H1 (cell line): Measurements from ENCODE around the gene AGPAT2. TPM values are rescaled to one million over a fixed set of nuclear protein-coding genes. Genes with fewer than 3 reads are reported as not detected.
A peak's percentile ranks its signal among the peaks of the same experiment; 100 is the strongest.

Source experiments
- CTCF ChIA-PET: fragments of 300-600 bp; sonication (Branson Sonifier 250); formaldehyde crosslinking; loops from one replicate; lab custom pipeline; 2021; ENCODE audit not compliant: partially characterized antibody; lab: Charles Lee
- POLR2A ChIA-PET: fragments of 300-600 bp; sonication (Branson Sonifier 250); formaldehyde crosslinking; loops from one replicate; lab custom pipeline; 2021; ENCODE audit warnings: inconsistent platforms; ENCODE audit not compliant: partially characterized antibody; lab: Charles Lee
- DNase-seq, 2 experiments: peaks; one replicate each; pipeline versions ENCODE4 v3.0.0 to v3.0.0-alpha.2; 2010 to 2022; ENCODE audit warnings: low spot score in 2 of 2, low read depth in 1 of 2, mixed read lengths in 1 of 2
- FAIRE-seq: peaks from 2 replicates; lab custom pipeline; 2011; peaks lifted over from hg19 to GRCh38; lab: Jason Lieb, UNC
- H2AFZ ChIP-seq: 2 replicates; pipeline ENCODE4 v1.8.1; 2012; ENCODE audit warnings: low read length, inconsistent platforms
- H2AK5ac ChIP-seq: 2 replicates; pipeline ENCODE4 v1.6.1; 2013; ENCODE audit warnings: low read depth, low read length
- H2BK120ac ChIP-seq: replicated peaks from 2 replicates; pipeline ENCODE3; 2013; ENCODE audit warnings: low read depth, low read length, inconsistent platforms
- H2BK12ac ChIP-seq: 2 replicates; pipeline ENCODE4 v1.6.1; 2013; ENCODE audit warnings: low read depth, low read length
- H2BK15ac ChIP-seq: 2 replicates; pipeline ENCODE4 v1.6.1; 2013; ENCODE audit warnings: low read length
- H2BK20ac ChIP-seq: 2 replicates; pipeline ENCODE4 v1.6.1; 2013; ENCODE audit warnings: low read length
- H2BK5ac ChIP-seq: 2 replicates; pipeline ENCODE4 v1.6.1; 2013; ENCODE audit warnings: low read depth, low read length
- H3K14ac ChIP-seq: 2 replicates; pipeline ENCODE4 v1.6.1; 2013; ENCODE audit warnings: inconsistent platforms; ENCODE audit not compliant: insufficient read length
- H3K18ac ChIP-seq: 2 replicates; pipeline ENCODE4 v1.6.1; 2013; ENCODE audit warnings: low read length; ENCODE audit errors: extremely low read depth
- H3K23ac ChIP-seq: 2 replicates; pipeline ENCODE4 v1.6.1; 2013; ENCODE audit warnings: inconsistent platforms; ENCODE audit not compliant: insufficient read length
- H3K23me2 ChIP-seq: 2 replicates; pipeline ENCODE4 v1.6.1; 2013; ENCODE audit warnings: low read depth, low read length
- H3K27ac ChIP-seq: 2 replicates; pipeline ENCODE4 v1.6.1; 2011; ENCODE audit warnings: low read depth, low read length, inconsistent platforms
- H3K27me3 ChIP-seq, 4 experiments: replicated peaks in 1 of 4; 1 replicate in 1 of 4; 2 replicates in 3 of 4; pipeline versions ENCODE4 v1.6.1 to v1.8.1; 2011 to 2013; ENCODE audit warnings: low read length in 3 of 4, mild to moderate bottlenecking in 3 of 4, inconsistent platforms in 2 of 4, mixed read lengths in 2 of 4, moderate library complexity in 1 of 4; ENCODE audit not compliant: control insufficient read depth in 3 of 4, insufficient read depth in 3 of 4; ENCODE audit errors: extremely low read depth in 1 of 4
- H3K36me3 ChIP-seq, 4 experiments: 2 replicates each; pipeline versions ENCODE4 v1.6.1 to v1.8.1; 2011 to 2013; ENCODE audit warnings: mild to moderate bottlenecking in 4 of 4, low read length in 3 of 4, moderate library complexity in 2 of 4, control low read depth in 1 of 4, inconsistent platforms in 1 of 4; ENCODE audit not compliant: insufficient read depth in 4 of 4, control insufficient read depth in 2 of 4
- H3K4ac ChIP-seq: replicated peaks from 2 replicates; pipeline ENCODE3; 2013; ENCODE audit warnings: low read length, low read depth, mixed read lengths, inconsistent platforms; ENCODE audit not compliant: insufficient read length
- H3K4me1 ChIP-seq, 4 experiments: replicated peaks in 1 of 4; 1 replicate in 1 of 4; 2 replicates in 3 of 4; pipeline versions ENCODE4 v1.6.1 to v1.8.1; 2011 to 2013; ENCODE audit warnings: low read length in 3 of 4, inconsistent platforms in 2 of 4, mixed read lengths in 1 of 4; ENCODE audit not compliant: insufficient read depth in 4 of 4, control insufficient read depth in 3 of 4
- H3K4me2 ChIP-seq, 2 experiments: 2 replicates each; pipeline versions ENCODE4 v1.6.1 to v1.8.1; 2011 to 2013; ENCODE audit warnings: low read depth in 2 of 2, low read length in 2 of 2, control low read depth in 1 of 2, inconsistent platforms in 1 of 2, mild to moderate bottlenecking in 1 of 2; ENCODE audit not compliant: insufficient read depth in 1 of 2
- H3K4me3 ChIP-seq, 4 experiments: fragments of 200-600, 300-600 bp in 1 of 4; sonication (generic), shearing (Covaris generic), sonication (Bioruptor Twin) in 1 of 4; 2 replicates each; pipeline versions ENCODE4 v1.5.1 to v1.8.1; 2011 to 2016; ENCODE audit warnings: low read length in 4 of 4, low read depth in 3 of 4, control low read depth in 2 of 4, inconsistent platforms in 2 of 4, mild to moderate bottlenecking in 2 of 4, mixed read lengths in 1 of 4, moderate library complexity in 1 of 4; ENCODE audit not compliant: insufficient read depth in 2 of 4; ENCODE audit errors: extremely low read depth in 1 of 4
- H3K56ac ChIP-seq: replicated peaks from 2 replicates; pipeline ENCODE3; 2013; ENCODE audit warnings: low read depth, mild to moderate bottlenecking, mixed read lengths, low read length, inconsistent platforms; ENCODE audit not compliant: insufficient read length
- H3K79me1 ChIP-seq: 2 replicates; pipeline ENCODE4 v1.6.1; 2013; ENCODE audit warnings: low read depth, low read length, control low read depth
- H3K79me2 ChIP-seq, 2 experiments: 2 replicates each; pipeline versions ENCODE4 v1.6.1 to v1.8.1; 2012 to 2013; ENCODE audit warnings: low read length in 2 of 2, mild to moderate bottlenecking in 2 of 2, inconsistent platforms in 1 of 2; ENCODE audit not compliant: insufficient read depth in 2 of 2, control insufficient read depth in 1 of 2
- H3K9ac ChIP-seq, 4 experiments: replicated peaks in 1 of 4; 1 replicate in 1 of 4; 2 replicates in 3 of 4; pipeline versions ENCODE4 v1.6.1 to v1.8.1; 2011 to 2013; ENCODE audit warnings: low read depth in 3 of 4, low read length in 3 of 4, control low read depth in 2 of 4, mild to moderate bottlenecking in 2 of 4, moderate library complexity in 2 of 4, inconsistent platforms in 1 of 4; ENCODE audit errors: extremely low read depth in 1 of 4
- H3K9me3 ChIP-seq, 2 experiments: 2 replicates each; pipeline versions ENCODE4 v1.6.1 to v1.8.1; 2012 to 2013; ENCODE audit warnings: mild to moderate bottlenecking in 2 of 2, moderate library complexity in 2 of 2, control low read depth in 1 of 2, inconsistent platforms in 1 of 2, low read depth in 1 of 2, low read length in 1 of 2, mixed read lengths in 1 of 2; ENCODE audit not compliant: insufficient read depth in 2 of 2
- H4K20me1 ChIP-seq, 2 experiments: replicated peaks in 1 of 2; 2 replicates each; pipeline versions ENCODE3 to v1.8.1; 2011 to 2013; ENCODE audit warnings: inconsistent platforms in 2 of 2, low read length in 2 of 2, mild to moderate bottlenecking in 1 of 2; ENCODE audit not compliant: insufficient read depth in 2 of 2, control insufficient read depth in 1 of 2
- H4K5ac ChIP-seq: 2 replicates; pipeline ENCODE4 v1.6.1; 2013; ENCODE audit warnings: low read length, low read depth, mixed read lengths, inconsistent platforms; ENCODE audit not compliant: insufficient read length
- H4K8ac ChIP-seq: 2 replicates; pipeline ENCODE4 v1.8.0; 2013; ENCODE audit warnings: mild to moderate bottlenecking, moderate library complexity, low read length, inconsistent platforms; ENCODE audit not compliant: insufficient read depth; ENCODE audit errors: extremely low read depth
- H4K91ac ChIP-seq: replicated peaks from 2 replicates; pipeline ENCODE3; 2013; ENCODE audit warnings: low read length, mixed read lengths, inconsistent platforms; ENCODE audit not compliant: insufficient read length
- CBX5 ChIP-seq: fragments of 300-800, 300-1000 bp; sonication (generic); IDR thresholded peaks from 2 replicates; pipeline ENCODE4 v1.7.1; 2016; ENCODE audit warnings: antibody characterized with exemption, low read length, low read depth
- CTBP2 ChIP-seq: IDR thresholded peaks from 2 replicates; pipeline ENCODE4 v1.7.0; 2011; ENCODE audit warnings: borderline replicate concordance, mild to moderate bottlenecking, moderate library complexity, mixed read lengths, low read length; ENCODE audit not compliant: insufficient read depth, insufficient read length
- EP300 ChIP-seq, 2 experiments: IDR thresholded peaks; 1 replicate in 1 of 2; 2 replicates in 1 of 2; pipeline ENCODE4 v1.6.1; 2011 to 2012; ENCODE audit warnings: low read depth in 2 of 2, low read length in 2 of 2, mild to moderate bottlenecking in 2 of 2, borderline replicate concordance in 1 of 2, inconsistent platforms in 1 of 2, moderate library complexity in 1 of 2
- EZH2 ChIP-seq: fragments of 200-600 bp; sonication (generic); IDR thresholded peaks from 2 replicates; pipeline ENCODE4 v1.7.1; 2012; ENCODE audit warnings: low read depth, mild to moderate bottlenecking, moderate library complexity, low read length, inconsistent platforms; ENCODE audit not compliant: severe bottlenecking
- NANOG ChIP-seq: IDR thresholded peaks from 2 replicates; pipeline ENCODE4 v1.6.1; 2011; ENCODE audit warnings: low read length, low read depth, mild to moderate bottlenecking, inconsistent platforms; ENCODE audit not compliant: insufficient read depth, poor library complexity, severe bottlenecking
- TAF1 ChIP-seq: IDR thresholded peaks from 2 replicates; pipeline ENCODE4 v1.6.1; 2011; ENCODE audit warnings: mild to moderate bottlenecking, low read depth, low read length
- WGBS, 2 experiments: shearing (Covaris generic) in 1 of 2; methylation state at CpG; one replicate each; pipeline versions ENCODE4 v1.1.6 to v1.1.7; 2013 to 2015; ENCODE audit warnings: low lambda C conversion rate in 2 of 2, mixed read lengths in 2 of 2, inconsistent platforms in 1 of 2, low coverage in 1 of 2, missing lambda C conversion rate in 1 of 2; ENCODE audit not compliant: insufficient replicate concordance in 2 of 2, insufficient coverage in 1 of 2, insufficient read length in 1 of 2; ENCODE audit errors: extremely low coverage in 1 of 2, missing lambda C conversion rate in 1 of 2; 5-methylcytosine and 5-hydroxymethylcytosine counted together
- polyA plus RNA-seq, 7 experiments: library from polyadenylated mRNA; depleted of rRNA in 3 of 7; stranded (reverse) in 5 of 7; unstranded in 2 of 7; fragments of >200 nt in 5 of 7; fragments of 200-250 nt in 2 of 7; gene quantifications; 1 replicate in 5 of 7; 2 replicates in 1 of 7; 4 replicates in 1 of 7; pipeline versions ENCODE4 v1.2.1 to v1.2.3, GENCODE V29; 2011 to 2013; ENCODE audit warnings: missing spikeins in 2 of 7, mixed read lengths in 2 of 7
- total RNA-seq: library from RNA; stranded (reverse); fragmentation: NEBNext Ultra II Directional; extraction: Animal tissue kit (Norgen Biotek cat#: 25700); gene quantifications from 2 replicates; pipeline ENCODE4 v1.2.1, GENCODE V29; 2021

The AGPAT2 gene
- total and polyA plus RNA-seq, 2 of the 8 experiments (the other 6 are each of a cell fraction or from before 2014, with no cell fraction given): 31.6 to 37.6 TPM

DNA sequence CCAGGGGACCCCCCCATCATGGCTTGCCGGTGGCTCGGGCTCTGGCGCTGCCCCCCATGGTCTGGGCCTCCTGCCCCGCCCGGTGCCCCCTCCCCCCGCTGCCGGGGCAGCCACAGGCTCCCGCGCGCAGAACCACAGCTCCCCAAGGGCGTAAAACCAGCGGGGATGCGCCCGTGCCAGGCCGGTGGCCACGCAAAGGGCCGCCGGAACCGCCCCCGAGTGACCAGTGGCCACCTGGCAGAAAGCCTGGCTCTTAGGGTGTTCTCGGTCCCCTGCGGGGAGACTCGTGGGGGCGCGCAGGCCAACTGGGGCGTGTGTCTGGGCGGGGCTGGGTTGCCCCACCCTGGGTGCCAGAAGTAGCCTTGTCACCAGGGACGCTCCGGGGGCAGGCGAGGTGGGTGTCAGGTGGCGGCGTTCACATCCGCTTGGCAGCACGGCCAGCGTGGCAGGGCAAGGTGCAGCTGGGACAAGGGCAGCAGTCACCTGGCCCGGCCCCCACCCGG, 515 bp upstream of the AGPAT2 start:
- no peak for TF ChIP-seq TAF1
- TF ChIP-seq CBX5: no peak
- no peak for TF ChIP-seq EP300 (IDR thresholded peaks at IDR 0.05; ENCODE audit: borderline replicate concordance in 1 of 2, low read depth in 2 of 2, low read length in 2 of 2)
- TF ChIP-seq CTBP2: peak; percentile 35
- TF ChIP-seq EZH2: no peak
- TF ChIP-seq NANOG: no peak
- Histone ChIP-seq H3K23ac (no peak overlapping the region), H4K91ac (no peak overlapping the region), H4K5ac (no peak overlapping the region), H3K56ac (no peak overlapping the region), H4K20me1 (peaks cover 2 to 10% of the 10 kb centered on the region in 2 experiments), H3K9me3 (no peaks in the 10 kb centered on the region), H3K36me3 (no peaks in the 10 kb centered on the region), H3K79me2 (no peaks in the 10 kb centered on the region), H2BK120ac (no peak overlapping the region), H2BK5ac (peak overlapping the region; percentile 52; the same call in 1 of the 2 replicates), H2BK12ac (peak overlapping the region; percentile 39; the same call in 1 of the 2 replicates), H3K4me1 (peaks cover 0 to 28% (median 17%) of the 10 kb centered on the region in 4 experiments; a peak in 5 of 7 replicates), H3K18ac (peak overlapping the region; percentile 60), H3K9ac (no peak overlapping the region), H2AFZ (no peak overlapping the region), H2AK5ac (no peak overlapping the region), H3K4ac (no peak overlapping the region), H3K27ac (no peak overlapping the region), H4K8ac (peak overlapping the region; percentile 75; the same call in 1 of the 2 replicates), H3K4me2 (peak overlapping the region; percentile 48 to 67), H3K14ac (no peak overlapping the region), H3K79me1 (peaks cover 6% of the 10 kb centered on the region), H2BK20ac (no peak overlapping the region), H3K4me3 (peak overlapping the region; percentile 19 to 85 (median 52)), H2BK15ac (no peak overlapping the region), H3K23me2 (peaks cover 13% of the 10 kb centered on the region; the same call in 1 of the 2 replicates), H3K27me3 (peaks cover 0 to 11% (median 5%) of the 10 kb centered on the region in 4 experiments; a peak in 4 of 7 replicates)
- peak in 1 of 2 experiments; percentile 68 for DNase-seq
- FAIRE-seq: no peak
- ChIA-PET CTCF (interaction anchor here (0.9 to 12.8 kb wide), 5 partner anchors 9 to 151 kb away, joined by 3 to 125 read pairs (median 4); no protein-coding TSS in a partner anchor), POLR2A (interaction anchor here (1.4 to 3.7 kb wide), 3 partner anchors 15 to 40 kb away, joined by 4 to 29 read pairs (median 8); no protein-coding TSS in a partner anchor)
- WGBS, 2 experiments: 12% methylated on average over 28 of the region's 37 CpGs; no CpG with 5 or more reads in 1 of the 2 experiments
